Measurements from ENCODE around the gene SUSD6. TPM values are rescaled to one million over a fixed set of nuclear protein-coding genes. Genes with fewer than 3 reads are reported as not detected.

Gene SUSD6
- polyA plus RNA-seq, 1 of the 3 experiments (the other 2 are of a cell fraction), result 8.5 TPM

GRCh38 chr14:69629225-69630127 lies 18.1 kb downstream of the SUSD6 start:
- POLR2A ChIA-PET, result no interaction called here
- H3K9me2 ChIP-seq, result no peaks in the 10 kb centered on the region
- CTCF ChIA-PET, result interaction anchor here (0.7 to 1.7 kb wide), 6 partner anchors 9 to 98 kb away, joined by 3 to 6 read pairs (median 4); partner anchors contain the start of gene CCDC177
- DNase-seq, result no peak
- WGBS (ENCODE audit: low lambda C conversion rate), result 77% methylated on average over 8 of the region's 9 CpGs
- no peaks in the 10 kb centered on the region for H3K36me3 ChIP-seq (replicated peaks in 1 of 2; ENCODE audit: control insufficient read depth in 1 of 2, insufficient read depth in 2 of 2, low read length in 1 of 2)
- no peak overlapping the region for H3K9ac ChIP-seq
- no peak for TF ChIP-seq CHD2 (IDR thresholded peaks at IDR 0.05; ENCODE audit: low read length, partially characterized antibody)
- TF ChIP-seq POLR2AphosphoS5 (IDR thresholded peaks at IDR 0.05; ENCODE audit: low read depth, low read length), result no peak
- no peak for TF ChIP-seq MXI1 (IDR thresholded peaks at IDR 0.05; ENCODE audit: low read depth, low read length)
- no peak for TF ChIP-seq FOSL2 (IDR thresholded peaks at IDR 0.05; ENCODE audit: borderline replicate concordance, low read depth)
- no peak for TF ChIP-seq GABPA (IDR thresholded peaks at IDR 0.05; ENCODE audit: low read depth)
- no peak for TF ChIP-seq YY1 (IDR thresholded peaks at IDR 0.05; ENCODE audit: low read depth)
- no peak for TF ChIP-seq FOXJ3 (CRISPR knock-in tag; IDR thresholded peaks at IDR 0.05)
- no peak for TF ChIP-seq ZBTB33 (IDR thresholded peaks at IDR 0.05; ENCODE audit: borderline replicate concordance, low read depth)
- TF ChIP-seq PBX3 (IDR thresholded peaks at IDR 0.05), result no peak
- TF ChIP-seq EP300 (IDR thresholded peaks at IDR 0.05; ENCODE audit: borderline replicate concordance in 1 of 2, low read depth in 1 of 2, low read length in 1 of 2), result no peak
- H3K9me3 ChIP-seq, result no peaks in the 10 kb centered on the region
- no peak overlapping the region for H2AFZ ChIP-seq (ENCODE audit: low read depth)
- no peaks in the 10 kb centered on the region for H3F3A ChIP-seq (replicated peaks; ENCODE audit: insufficient read depth)
- H4K20me1 ChIP-seq (ENCODE audit: insufficient read depth), result peaks cover 13% of the 10 kb centered on the region; the same call in 1 of the 2 replicates
- peaks cover 5 to 22% of the 10 kb centered on the region in 2 experiments; a peak in 1 of 4 replicates for H3K4me1 ChIP-seq (ENCODE audit: control insufficient read depth in 1 of 2, insufficient read depth in 2 of 2, low read depth in 1 of 2, low read length in 1 of 2)
- H3K27me3 ChIP-seq (ENCODE audit: insufficient read depth), result no peaks in the 10 kb centered on the region
- H3K27ac ChIP-seq (ENCODE audit: low read depth in 2 of 2, low read length in 1 of 2), result no peak overlapping the region
- 0 out of 2 replicates have a peak overlapping the region, but pooled peaks have one; percentile 38 for H3K4me2 ChIP-seq
- H3K4me3 ChIP-seq (ENCODE audit: low read depth in 2 of 2, low read length in 1 of 2), result no peak overlapping the region
- peaks cover 25% of the 10 kb centered on the region; the same call in 1 of the 2 replicates for H3K79me2 ChIP-seq (ENCODE audit: insufficient read depth)

- Histone ChIP-seq H2AFZ (ENCODE audit: low read depth) (no peak overlapping the region), H3K9me2 (no peaks in the 10 kb centered on the region), H3K79me2 (ENCODE audit: insufficient read depth) (peaks cover 25% of the 10 kb centered on the region; the same call in 1 of the 2 replicates), H4K20me1 (ENCODE audit: insufficient read depth) (peaks cover 13% of the 10 kb centered on the region; the same call in 1 of the 2 replicates), H3K4me2 (no peak overlapping the region), H3K4me3 (ENCODE audit: low read depth in 2 of 2, low read length in 1 of 2) (no peak overlapping the region), H3K9me3 (no peaks in the 10 kb centered on the region), H3K9ac (no peak overlapping the region), H3K4me1 (ENCODE audit: control insufficient read depth in 1 of 2, insufficient read depth in 2 of 2, low read depth in 1 of 2, low read length in 1 of 2) (peaks cover 5 to 19% of the 10 kb centered on the region in 2 experiments; a peak in 1 of 4 replicates), H3K36me3 (replicated peaks in 1 of 2; ENCODE audit: control insufficient read depth in 1 of 2, insufficient read depth in 2 of 2, low read length in 1 of 2) (no peaks in the 10 kb centered on the region), H3K27me3 (ENCODE audit: insufficient read depth) (no peaks in the 10 kb centered on the region), H3K27ac (ENCODE audit: low read depth in 2 of 2, low read length in 1 of 2) (no peak overlapping the region), H3F3A (replicated peaks; ENCODE audit: insufficient read depth) (no peaks in the 10 kb centered on the region)
- ChIA-PET CTCF (interaction anchor here (1.0 to 1.2 kb wide), 5 partner anchors 46 to 82 kb away, joined by 3 to 5 read pairs (median 4); partner anchors contain the start of gene CCDC177), POLR2A (no interaction called here)
- TF ChIP-seq MXI1 (IDR thresholded peaks at IDR 0.05; ENCODE audit: low read depth, low read length), result no peak
- TF ChIP-seq CHD2 (IDR thresholded peaks at IDR 0.05; ENCODE audit: low read length, partially characterized antibody), result no peak
- no peak for TF ChIP-seq FOXM1 (IDR thresholded peaks at IDR 0.05; ENCODE audit: low read depth)
- no peak for DNase-seq
- WGBS (ENCODE audit: low lambda C conversion rate), result 81% methylated on average over 2 of the region's 2 CpGs
Observed at GRCh38 chr14:69630360-69630759, 19.0 kb downstream of the SUSD6 start.
